Pulmonary artery endothelial cell (primary cell): Measurements from ENCODE around the gene MYCBP2. TPM values are rescaled to one million over a fixed set of nuclear protein-coding genes. Genes with fewer than 3 reads are reported as not detected.
"Not testable (repeated sequence)": the region's sequence is repeated elsewhere in the genome, so short reads cannot be mapped to it uniquely, and the experiment has no call there.

Experiments
- DNase-seq: peaks from one replicate; pipeline ENCODE4 v3.0.0-alpha.2; 2011; ENCODE audit warnings: low read depth, low spot score
- total RNA-seq: library from RNA; depleted of rRNA; stranded (reverse); fragments of >200 nt; gene quantifications from 2 replicates; pipeline ENCODE4 v1.2.3, GENCODE V29; 2014

MYCBP2 gene
- total RNA-seq, 1 donor from 2014 or later: 73.4 TPM

DNA sequence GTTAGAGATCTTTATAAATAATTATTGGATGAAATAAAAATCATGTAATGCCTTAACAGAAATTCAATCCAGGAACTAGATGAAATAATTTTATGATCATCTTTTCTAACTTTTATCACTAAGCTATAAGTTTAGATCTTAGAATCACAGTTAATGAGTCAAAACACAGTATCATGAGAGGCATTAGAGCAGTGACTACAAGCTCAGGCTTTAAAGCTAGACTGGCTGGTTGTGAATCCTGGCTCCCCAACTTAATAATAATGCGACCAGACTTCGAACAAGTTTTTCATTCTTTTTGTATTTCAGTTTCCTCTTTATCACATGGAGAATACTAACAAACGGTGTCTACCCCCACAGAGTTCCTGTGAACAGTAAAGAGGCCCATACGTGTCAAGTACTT lies 108.6 kb downstream of the MYCBP2 start:
- DNase-seq: no peak

DNA sequence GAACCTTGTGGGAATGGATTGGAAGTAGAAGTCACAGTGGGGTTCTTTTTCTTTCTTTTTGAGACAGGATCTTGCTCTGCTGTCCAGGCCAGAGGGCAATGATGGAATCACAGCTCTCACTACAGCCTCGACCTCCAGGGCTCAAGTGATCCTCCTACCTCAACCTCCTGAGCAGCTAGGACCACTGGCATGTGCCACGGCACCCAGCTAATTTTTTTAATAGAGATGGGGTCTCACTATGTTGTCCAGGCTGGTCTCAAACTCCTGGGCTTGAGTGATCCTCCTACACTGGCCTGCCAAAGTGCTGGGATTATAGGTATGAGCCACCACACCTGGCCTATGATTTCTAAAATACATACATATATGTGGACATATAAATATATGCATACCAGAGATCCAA lies 111.4 kb downstream of the MYCBP2 start:
- DNase-seq: no peak

DNA sequence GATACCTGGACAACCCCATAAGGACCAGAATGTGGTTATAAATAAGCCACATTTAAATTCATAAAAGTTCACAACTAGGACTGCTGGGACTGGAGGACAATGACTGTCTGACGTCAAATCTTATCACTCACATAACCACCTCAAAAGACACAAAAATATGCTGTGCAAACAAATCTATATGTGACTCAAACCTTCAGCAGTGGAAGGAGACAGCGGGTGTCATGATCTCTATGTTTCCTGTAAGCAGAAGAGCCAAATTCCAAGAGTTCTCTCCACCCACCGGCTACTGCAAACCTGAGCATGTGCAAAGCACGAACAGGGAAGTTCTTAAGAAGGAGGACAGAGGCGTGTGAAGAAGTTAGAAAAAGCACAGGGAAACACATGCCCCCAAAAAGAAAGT lies 113.2 kb downstream of the MYCBP2 start:
- DNase-seq: no peak

DNA sequence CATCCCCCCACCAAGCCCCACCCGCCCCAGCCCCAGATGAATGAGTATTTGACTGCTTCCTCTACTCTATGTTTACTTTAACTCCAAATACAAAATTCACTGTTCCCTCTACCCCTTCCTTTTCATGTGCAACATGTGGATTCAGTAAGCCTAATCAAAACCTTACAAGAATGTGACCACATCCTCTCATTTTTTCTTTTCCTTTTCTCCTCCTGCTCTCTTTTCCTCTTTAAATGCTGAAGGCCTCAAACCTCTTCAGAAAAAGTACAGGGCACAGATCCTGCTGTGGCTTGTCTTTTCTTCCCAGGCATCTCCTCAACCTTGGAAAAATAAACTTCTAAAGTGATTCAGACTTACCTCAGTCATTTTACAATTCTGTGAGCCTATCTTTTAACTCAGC lies 119.0 kb downstream of the MYCBP2 start:
- no peak for DNase-seq

DNA sequence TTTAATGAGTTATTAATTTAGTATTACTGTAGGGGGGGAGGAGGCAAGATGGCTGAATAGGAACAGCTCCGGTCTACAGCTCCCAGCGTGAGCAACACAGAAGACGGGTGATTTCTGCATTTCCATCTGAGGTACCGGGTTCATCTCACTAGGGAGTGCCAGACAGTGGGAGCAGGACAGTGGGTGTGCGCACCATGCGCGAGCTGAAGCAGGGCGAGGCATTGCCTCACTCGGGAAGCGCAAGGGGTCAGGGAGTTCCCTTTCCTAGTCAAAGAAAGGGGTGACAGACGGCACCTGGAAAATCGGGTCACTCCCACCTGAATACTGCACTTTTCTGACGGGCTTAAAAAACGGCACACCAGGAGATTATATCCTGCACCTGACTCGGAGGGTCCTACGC lies 127.9 kb downstream of the MYCBP2 start:
- not testable (repeated sequence) for DNase-seq

DNA sequence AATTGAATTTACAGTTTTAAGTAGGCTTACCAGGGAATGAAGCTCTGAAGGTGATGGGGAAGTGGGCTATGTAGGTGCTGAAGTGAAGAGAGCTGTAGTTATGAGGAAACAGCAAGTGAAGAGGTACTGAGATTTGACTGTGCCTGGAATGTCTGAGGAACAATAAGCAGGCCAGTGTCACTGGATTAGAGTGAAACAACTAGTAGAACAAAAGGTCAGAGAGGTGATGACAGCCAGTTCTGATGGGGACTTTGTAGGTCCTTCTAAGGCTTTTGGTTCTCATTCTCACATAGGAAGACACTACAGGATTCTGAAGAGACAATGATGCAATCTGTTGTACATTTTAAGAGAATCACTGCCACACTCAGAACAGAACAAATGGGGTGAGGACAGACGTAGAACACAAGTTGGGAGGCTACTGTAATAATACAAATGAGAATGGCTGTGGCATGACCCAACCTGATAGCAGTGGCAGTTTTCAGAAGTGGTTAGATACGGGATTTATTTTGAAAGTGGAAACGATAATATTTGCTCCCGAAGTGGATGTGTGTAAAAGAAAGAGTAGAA lies 130.8 kb downstream of the MYCBP2 start:
- no peak for DNase-seq

DNA sequence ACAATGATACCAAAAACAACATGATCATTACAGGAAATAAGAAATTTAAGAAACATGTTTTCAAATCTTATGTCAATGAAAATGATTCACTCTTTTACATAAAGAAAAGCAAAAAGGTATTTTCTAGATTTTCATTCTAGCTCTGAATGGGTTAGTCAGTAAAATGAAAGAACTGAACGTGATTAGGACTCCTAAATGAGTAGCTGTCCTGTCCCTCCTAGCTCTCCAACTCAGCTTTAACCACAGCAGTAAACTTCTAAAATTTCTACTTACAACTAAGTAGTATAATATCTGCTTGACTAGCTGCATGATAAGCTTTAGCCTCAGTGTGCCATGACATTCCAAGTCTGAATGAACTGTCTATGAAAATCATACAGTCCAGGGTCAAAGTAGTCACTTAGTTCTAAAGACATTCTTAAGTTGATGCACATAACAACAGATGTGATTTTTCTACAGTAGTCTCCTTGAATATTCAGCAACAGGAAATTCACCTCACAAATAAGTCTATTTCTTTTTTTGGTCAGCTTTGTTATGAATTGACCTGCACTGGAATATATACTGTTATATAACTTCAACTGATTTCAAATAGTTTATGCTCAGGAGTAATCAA lies 136.4 kb downstream of the MYCBP2 start:
- DNase-seq: no peak

DNA sequence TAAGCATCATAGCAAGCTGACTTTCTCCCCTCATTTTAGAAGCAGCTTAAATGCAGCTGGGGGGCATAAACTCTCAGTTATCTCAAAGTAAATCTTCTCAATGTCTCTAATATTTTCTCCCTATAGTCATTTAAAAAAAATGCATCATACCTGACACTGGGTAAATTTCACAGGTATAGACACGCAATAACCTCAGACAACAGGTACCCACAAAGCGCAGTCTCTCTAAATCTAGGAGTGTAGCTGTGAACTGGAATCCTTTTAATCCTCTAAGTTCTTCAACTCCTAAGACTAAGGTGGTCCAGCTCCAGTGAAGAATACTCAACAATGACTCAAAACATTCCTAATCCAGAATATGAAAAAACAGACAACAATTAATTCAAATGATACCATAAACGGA lies 141.2 kb downstream of the MYCBP2 start:
- no peak for DNase-seq

DNA sequence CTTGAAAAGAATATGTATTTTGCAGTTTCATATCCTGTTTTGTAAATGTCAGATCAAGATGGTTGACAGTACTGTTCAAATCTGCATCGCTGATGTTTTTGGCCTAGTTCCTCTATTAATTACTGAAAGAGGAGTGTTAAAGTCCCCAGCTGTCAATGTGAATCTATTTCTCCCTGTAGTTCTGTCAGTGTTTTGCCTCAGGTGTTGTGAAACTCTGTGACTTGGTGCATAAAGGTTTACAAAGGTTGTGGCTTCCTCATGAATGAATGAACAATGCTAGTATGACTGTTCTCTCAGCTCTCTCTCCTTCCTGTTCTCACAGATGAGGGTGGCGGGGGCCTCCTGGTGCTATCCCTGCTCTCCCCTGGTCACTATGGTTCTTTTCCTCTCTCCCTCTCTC lies 142.4 kb downstream of the MYCBP2 start:
- no peak for DNase-seq

DNA sequence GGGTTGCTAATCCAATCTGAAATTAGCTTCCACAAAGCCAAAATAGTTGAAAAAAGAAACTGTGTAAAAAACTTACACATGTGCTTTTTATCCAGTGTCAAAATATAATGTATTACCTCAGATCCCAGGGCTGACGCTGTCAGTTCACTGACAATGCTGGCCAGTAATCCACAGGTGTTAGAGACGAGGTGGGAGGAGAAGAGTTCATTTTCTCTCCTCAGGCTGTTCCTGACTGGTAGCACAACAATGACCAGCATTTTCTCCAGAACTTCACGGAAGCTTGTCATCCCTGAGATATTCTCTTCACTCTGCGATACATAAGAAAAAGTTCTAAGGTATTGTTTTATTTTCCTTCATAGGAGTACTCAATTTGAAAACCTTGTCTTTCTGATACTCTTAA lies 146.9 kb downstream of the MYCBP2 start:
- no peak for DNase-seq

DNA sequence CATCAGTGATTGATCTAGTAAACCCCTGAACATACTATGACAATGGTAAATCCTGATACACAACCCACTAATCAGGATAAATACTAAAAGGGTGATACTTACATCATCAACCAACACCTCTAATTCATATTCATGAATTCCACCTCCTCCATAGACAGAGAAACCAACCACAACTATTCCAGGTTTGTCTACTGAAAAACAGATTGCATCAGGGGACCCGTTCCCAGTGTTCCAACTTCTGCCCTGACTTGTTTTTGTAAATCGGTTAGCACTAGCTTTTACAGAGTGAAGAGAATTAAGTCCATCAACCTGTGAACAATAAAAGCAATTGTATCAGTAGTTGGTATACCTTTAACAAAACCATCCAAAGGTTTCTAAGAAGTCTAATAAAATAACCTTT lies 149.2 kb downstream of the MYCBP2 start:
- no peak for DNase-seq

DNA sequence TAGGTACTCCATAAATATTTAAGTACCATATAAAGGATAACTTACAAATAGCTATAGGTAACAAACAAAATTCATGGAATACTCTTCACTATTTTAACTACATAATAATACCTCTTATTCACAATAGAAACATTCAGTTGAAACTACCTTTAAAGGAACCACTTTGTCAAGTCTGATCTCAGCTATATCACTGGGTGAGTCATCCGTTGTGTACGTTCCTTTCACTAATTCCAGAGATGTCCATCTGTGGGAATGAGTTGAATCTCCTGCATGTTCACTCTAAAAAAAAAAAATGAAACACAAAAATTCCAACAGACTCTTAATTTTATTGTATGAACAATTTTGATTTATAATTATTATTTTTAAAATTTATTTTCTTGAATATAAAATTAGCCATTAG lies 150.5 kb downstream of the MYCBP2 start:
- no peak for DNase-seq

DNA sequence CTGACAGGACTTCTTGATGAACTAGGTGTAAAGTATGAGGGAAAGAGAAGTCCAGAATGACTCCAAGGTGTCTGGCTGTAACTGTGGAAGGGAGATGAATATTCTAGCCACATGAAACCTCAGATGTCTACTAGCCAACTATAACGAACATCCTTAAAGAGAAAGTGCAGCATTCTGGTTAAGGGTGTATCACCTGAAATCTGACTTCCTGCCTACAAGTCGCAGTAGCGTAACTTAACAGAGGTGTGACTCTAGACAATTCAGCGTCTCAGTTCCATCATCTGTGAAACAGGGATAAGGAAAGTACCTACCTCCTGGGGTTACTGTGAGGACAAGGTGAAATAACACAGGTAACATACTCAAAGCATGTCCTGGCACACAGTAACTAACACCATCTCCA lies 154.2 kb downstream of the MYCBP2 start:
- no peak for DNase-seq

DNA sequence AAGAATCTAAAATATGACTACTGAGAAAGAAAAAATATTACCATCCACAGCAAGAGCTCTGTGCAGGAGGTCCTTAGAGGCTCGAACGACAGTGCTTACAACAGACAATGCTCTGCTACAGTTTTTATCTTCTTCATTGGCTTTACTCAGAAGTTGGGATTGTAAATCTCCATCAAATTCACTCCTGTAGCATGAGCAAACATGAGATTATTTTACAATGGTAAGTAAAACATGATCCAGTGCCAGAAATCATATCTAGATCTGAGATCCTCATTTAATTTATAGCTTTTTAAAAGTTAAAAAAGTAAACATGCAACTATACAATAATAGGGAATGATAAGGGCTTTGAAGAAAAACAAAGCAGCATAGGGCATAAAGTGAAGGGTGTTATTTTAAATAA lies 155.4 kb downstream of the MYCBP2 start:
- no peak for DNase-seq

DNA sequence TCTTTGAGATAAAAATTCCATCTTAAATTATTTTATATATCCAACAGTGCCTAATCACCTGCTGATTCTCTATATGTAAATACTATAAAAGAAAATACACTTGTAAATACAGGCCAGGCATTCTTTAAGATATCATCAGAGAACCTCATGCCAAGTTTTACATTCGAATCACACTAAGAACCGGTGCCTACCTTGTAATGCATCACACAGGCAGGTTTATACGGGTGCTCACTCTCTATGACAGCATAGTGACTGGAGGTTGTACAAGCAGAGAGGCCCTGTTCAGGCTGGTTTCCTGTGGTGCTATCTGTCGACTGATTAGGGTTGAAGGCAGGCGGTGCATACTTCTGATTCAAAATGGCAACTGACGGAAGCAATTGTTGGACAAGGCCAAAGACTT lies 158.7 kb downstream of the MYCBP2 start:
- no peak for DNase-seq

DNA sequence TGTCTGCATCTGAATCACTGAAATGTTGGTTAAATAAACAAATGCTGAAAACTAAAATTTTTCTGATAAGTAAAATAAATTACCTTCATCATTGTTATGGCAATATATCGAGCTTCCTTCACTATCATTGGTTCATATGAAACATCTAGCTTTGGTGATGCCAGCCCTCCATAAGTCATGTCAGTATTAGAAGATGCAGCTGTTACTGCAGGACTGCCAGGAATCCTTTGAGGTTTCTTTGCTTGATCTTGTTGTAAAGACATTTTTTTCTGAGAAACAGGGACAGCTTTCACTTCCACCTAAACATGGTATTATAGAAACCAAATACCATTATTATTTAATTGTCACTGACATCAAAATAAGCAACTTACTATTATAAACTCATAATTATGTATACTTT lies 176.2 kb downstream of the MYCBP2 start:
- no peak for DNase-seq

DNA sequence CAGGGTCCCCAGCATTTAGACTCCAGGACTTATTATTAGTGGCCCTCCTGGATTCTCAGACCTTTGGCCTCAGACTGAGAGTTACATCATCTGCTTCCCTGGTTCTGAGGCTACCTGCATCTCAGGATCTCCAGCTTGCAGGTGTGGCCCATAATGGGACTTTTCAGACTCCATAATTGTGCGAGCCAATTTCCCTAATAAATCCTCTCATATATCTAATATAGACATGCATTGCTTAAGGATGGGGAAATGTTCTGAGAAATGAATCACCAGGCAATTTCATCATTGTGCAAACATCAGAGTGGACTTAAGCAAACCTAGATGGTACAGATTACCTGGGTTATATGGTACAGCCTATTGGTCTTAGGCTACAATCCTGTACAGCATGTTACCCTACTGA lies 183.5 kb downstream of the MYCBP2 start:
- DNase-seq: no peak

DNA sequence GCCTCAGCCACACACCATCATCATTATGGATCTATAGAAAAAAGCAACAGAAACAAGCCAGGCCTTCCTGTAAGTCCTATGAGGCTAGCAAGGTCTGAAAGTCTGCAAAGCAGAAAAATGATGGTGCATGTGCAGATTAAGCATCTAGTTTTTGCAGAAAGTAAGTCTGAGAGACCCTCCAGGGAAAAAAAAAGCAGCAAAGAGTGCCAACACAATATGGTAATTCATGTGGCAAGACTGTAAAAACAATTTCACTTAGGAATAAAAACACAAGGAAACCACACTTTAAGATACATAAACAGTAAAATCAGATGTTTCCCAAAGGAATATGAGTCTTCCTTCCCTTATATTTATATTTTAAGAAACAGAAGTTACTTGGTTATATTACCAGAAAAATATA lies 187.6 kb downstream of the MYCBP2 start:
- no peak for DNase-seq

DNA sequence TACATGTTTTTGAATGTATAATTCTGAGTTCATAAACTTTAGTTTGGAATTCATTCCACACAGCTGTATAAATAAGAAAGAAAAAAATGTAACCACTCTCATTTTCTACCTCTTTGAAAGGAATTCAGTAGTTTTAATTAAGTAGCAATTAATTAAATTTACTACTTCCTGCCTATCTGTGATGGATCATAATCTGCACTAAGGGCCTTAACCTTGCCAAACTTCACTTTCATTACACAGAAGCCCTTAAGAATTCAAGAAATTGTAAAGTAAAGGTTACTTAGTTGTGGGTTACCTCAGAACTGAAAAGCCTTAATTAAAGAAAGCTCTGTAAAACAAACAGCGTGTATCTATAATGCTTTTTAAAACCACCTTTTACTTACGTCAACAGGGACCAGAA lies 188.1 kb downstream of the MYCBP2 start:
- no peak for DNase-seq

DNA sequence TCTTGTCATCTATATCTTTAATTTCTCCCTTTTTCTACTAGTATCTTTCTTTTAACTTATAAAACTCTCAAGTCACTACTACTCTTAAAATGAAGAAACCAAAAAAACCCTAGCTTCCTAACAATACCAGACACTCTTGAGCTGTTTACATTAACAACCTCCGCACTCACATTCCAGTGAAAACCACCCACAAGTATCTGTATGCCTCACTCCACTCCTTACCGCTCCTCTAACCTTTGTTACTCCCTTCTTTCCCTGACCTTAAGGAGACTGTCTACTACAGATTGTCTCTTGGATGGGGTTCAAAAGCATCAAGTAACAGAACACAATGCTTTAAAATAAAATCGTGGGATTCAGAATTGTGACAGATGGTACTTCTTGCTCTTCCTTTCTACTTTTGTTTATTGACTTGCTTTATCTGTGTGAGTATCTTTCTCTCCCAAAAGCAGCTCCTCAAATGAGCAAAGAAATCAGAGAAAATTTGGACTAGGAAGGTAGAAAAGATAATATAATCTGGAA lies 189.9 kb downstream of the MYCBP2 start:
- no peak for DNase-seq

DNA sequence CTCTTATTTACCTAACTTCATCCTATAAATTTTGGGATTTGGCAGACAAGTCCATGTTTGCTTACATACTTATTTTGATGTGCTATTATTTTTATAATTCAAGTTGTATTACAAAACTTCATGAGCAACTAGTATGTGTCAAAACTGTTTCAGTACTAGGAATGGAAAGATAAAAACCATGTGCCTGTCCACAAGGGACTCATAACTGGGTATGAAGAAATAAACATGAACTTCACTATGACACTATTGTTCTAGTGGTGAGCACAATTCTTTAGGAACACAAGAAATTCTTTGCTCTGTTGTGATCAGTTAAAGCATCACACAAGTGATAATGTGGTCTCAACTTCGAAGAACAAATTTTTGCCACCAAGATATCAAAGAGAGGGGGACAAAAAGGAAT lies 202.5 kb downstream of the MYCBP2 start:
- no peak for DNase-seq

DNA sequence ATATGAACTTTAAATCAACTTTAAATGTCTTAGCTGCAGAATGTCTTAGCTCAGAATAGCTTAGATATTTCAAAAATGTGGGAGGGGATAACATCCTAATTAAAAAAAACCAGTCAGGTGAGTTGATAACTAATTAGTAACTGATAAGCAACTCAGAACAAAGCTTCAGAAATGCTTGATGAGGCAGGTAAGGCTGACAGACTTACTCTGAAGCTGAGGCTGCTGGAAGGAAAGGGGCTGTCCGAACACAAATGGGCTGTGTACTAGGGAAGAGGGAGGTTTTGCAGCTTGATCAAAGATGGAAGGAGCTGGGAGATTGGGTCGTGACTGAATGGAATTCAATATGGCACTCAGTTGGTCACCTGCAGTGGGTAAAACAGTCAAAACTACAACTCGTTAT lies 208.8 kb downstream of the MYCBP2 start:
- no peak for DNase-seq

DNA sequence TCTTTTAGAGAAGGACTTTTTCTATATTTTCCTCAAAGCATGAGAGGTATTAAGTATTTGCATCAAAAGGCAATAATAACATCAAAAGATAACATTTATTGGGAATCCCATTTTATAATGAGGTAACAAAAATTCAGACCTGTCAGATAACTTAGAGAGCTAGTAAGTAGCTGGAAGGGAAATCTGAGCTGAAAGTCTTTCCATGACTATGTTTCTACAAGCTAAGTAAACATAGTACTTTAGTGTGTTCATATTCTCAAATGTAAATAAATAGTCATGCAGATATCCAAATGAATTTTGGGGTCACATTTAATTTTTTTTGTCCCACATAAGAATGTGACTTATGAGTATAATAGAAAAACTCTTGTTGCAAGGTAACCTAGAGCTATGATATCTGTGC lies 212.6 kb downstream of the MYCBP2 start:
- no peak for DNase-seq

DNA sequence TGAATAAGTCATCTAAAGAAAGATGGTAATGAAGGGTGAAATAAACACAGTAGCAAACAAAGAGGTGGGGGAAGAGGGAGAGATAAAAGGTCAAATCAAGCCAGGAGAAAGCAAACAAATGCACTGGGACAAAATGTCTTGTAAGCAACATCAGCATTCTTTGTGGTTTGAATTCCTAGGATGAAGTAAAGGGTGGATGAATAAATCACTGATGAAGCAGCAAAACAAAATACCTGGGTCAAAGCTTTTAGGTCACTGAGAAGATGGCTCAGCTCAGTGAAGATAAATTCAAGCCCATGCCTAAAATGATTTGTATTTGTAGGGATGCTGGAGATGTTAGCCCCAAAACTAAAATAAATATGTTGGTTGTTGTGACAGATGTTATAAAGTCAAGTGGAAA lies 213.4 kb downstream of the MYCBP2 start:
- DNase-seq: no peak
